PC-3 (cell line): ENCODE measurements around the gene LRCOL1.

Experiments
- EZH2 ChIP-seq: fragments of 300-600 bp; sonication (generic); IDR thresholded peaks from one replicate; pipeline ENCODE4 v1.6.1; 2017; ENCODE audit warnings: antibody characterized with exemption, mild to moderate bottlenecking, low read length; ENCODE audit not compliant: unreplicated experiment
- EZH2phosphoT487 ChIP-seq: fragments of 300-600 bp; sonication (generic); IDR thresholded peaks from 2 replicates; pipeline ENCODE4 v1.6.1; 2018; ENCODE audit warnings: mild to moderate bottlenecking, antibody characterized with exemption, low read length, borderline replicate concordance
- TF ChIP-seq, protein P1 (sequence below): fragments of 300-600 bp; sonication (generic); conservative IDR thresholded peaks from 2 replicates; pipeline ENCODE4 v1.5.1; 2017; ENCODE audit warnings: antibody characterized with exemption, low read depth, mild to moderate bottlenecking, low read length

DNA sequence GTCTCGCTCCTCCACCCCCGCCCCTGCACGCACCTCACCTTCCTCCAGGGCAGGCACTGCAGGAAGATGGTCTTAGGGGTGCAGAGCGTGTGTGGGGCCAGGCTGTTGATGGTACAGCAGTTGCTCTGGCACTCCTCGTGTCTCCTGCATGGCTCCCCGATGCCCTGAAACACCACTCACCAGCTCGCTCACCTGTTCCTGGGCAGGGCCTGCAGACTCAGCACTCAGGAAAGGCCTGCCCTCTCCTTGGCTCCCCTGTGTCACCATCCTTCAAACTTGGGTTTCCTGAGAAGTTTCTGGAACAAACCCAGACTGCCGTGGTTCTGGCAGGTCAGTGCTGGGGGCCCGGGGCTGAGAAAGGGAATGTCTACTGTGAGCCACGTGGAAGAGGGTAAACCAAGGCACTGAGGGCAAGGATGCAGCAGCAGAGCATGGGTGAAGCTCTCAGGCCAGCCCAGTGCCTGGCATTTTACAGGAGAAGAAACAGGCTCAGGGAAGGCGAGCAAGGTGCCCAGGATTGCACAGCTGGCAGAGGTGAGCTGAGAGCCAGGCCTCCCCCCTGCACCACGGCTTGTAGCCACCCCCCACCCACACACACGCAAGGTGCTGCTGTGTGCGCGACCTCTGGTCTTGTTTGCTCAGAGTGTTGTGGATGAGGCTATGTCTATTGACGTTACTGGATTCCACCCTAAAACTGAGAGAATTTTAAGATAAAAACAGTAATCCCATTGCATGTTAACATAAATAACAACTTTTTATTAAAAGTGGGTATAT is 5.5 kb downstream of the LRCOL1 start:
- no peak for TF ChIP-seq EZH2
- TF ChIP-seq, protein P1, sequence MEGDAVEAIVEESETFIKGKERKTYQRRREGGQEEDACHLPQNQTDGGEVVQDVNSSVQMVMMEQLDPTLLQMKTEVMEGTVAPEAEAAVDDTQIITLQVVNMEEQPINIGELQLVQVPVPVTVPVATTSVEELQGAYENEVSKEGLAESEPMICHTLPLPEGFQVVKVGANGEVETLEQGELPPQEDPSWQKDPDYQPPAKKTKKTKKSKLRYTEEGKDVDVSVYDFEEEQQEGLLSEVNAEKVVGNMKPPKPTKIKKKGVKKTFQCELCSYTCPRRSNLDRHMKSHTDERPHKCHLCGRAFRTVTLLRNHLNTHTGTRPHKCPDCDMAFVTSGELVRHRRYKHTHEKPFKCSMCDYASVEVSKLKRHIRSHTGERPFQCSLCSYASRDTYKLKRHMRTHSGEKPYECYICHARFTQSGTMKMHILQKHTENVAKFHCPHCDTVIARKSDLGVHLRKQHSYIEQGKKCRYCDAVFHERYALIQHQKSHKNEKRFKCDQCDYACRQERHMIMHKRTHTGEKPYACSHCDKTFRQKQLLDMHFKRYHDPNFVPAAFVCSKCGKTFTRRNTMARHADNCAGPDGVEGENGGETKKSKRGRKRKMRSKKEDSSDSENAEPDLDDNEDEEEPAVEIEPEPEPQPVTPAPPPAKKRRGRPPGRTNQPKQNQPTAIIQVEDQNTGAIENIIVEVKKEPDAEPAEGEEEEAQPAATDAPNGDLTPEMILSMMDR, result no peak
- TF ChIP-seq EZH2phosphoT487, result no peak
